NCI-H345 treated with DMSO at 0.1 percent for 48 hours (cell line): Measurements from ENCODE around the gene SPOCK2.

ENCODE experiments used
- DNase-seq: peaks from one replicate; lab custom pipeline; 2025; ENCODE audit not compliant: unreplicated experiment; lab: John Stamatoyannopoulos, UW

The SPOCK2 gene

GRCh38 chr10:72088889-72089575 lies 681 bp upstream of the SPOCK2 start:
- DNase-seq = no peak

- no peak for DNase-seq
Observed at GRCh38 chr10:72087392-72087968, 871 bp downstream of the SPOCK2 start.

- DNase-seq = no peak
Observed at GRCh38 chr10:72086466-72087391, 1.6 kb downstream of the SPOCK2 start.

- DNase-seq = no peak
Observed at GRCh38 chr10:72085864-72086465, 2.4 kb downstream of the SPOCK2 start.

GRCh38 chr10:72085166-72085565 lies 3.2 kb downstream of the SPOCK2 start:
- DNase-seq = no peak

GRCh38 chr10:72083790-72084459 lies 4.4 kb downstream of the SPOCK2 start:
- no peak for DNase-seq

GRCh38 chr10:72082856-72083789 lies 5.2 kb downstream of the SPOCK2 start:
- DNase-seq = no peak

GRCh38 chr10:72081772-72082590 lies 6.4 kb downstream of the SPOCK2 start:
- DNase-seq = no peak

GRCh38 chr10:72081210-72081609 lies 7.1 kb downstream of the SPOCK2 start:
- DNase-seq = no peak

GRCh38 chr10:72080042-72080975 lies 8.0 kb downstream of the SPOCK2 start:
- no peak for DNase-seq

- no peak for DNase-seq
Observed at GRCh38 chr10:72079356-72079755, 9.0 kb downstream of the SPOCK2 start.

GRCh38 chr10:72077275-72077990 lies 10.9 kb downstream of the SPOCK2 start:
- DNase-seq = no peak

GRCh38 chr10:72076756-72077155 lies 11.6 kb downstream of the SPOCK2 start:
- no peak for DNase-seq

- DNase-seq = no peak
Observed at GRCh38 chr10:72075376-72076115, 12.8 kb downstream of the SPOCK2 start.

GRCh38 chr10:72074574-72075375 lies 13.6 kb downstream of the SPOCK2 start:
- no peak for DNase-seq
